ENCODE measurements around the gene XYLT2.

- TF ChIP-seq POLR2A (IDR thresholded peaks at IDR 0.05) (no peak), CTCF (IDR thresholded peaks at IDR 0.05 in 8 of 11, conservative IDR thresholded peaks at IDR 0.05 in 3 of 11) (no peak)
These were observed 35.3 kb upstream of the XYLT2 start for GRCh38 chr17:50310455-50311111.

Data from spleen (tissue), 7 donors.